Activated CD4-positive, alpha-beta T cell treated with anti-CD3 and anti-CD28 coated beads for 24 hours (primary cell): ENCODE data around the gene GDE1.

Source experiments
- DNase-seq, 2 donors: peaks; one replicate each; pipeline ENCODE4 v3.0.0-alpha.2; 2020; ENCODE audit warnings: low read depth in 2 of 2

Gene GDE1

DNA sequence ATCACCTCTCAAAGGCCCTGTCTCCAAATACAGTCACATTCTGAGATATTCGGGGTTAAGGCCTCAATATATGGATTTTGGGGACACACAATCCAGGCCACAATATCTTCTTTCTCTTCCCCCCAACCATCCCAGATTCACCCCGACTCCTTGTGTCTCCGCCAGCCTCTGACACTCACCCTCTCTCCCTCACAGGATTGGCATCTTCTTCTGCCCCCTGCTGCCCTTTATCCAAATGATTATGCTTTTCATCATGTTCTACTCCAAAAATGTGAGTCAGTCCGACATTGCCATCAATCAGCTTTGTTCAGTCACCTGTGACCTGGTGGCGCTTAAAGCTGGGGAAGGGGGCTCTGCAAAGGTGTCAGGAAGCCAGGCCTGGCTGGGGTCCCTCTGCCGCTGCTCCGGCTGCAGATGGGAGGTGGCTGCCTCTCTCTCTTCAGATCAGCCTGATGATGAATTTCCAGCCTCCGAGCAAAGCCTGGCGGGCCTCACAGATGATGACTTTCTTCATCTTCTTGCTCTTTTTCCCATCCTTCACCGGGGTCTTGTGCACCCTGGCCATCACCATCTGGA lies 35.1 kb downstream of the GDE1 start:
- DNase-seq: no peak

DNA sequence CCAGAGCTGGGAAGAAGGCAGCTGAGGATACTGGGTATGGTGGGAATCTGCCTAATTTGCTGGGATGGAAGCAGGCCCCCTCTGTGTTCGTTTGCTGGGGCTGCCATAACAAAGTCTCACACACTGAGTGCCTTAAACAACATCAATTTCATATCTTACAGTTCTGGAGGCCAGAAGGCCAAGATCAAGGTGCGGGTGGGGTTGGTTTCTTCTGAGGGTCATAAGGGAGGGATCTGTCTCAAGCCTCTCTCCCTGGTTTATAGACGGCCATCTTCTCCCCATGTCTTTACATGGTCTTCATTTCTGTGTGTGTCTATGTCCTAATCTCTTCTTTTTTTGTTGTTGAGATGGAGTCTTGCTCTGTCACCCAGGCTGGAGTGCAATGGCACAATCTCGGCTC lies 35.8 kb downstream of the GDE1 start:
- DNase-seq: no peak

GRCh38 chr16:19485611-19486010 lies 36.3 kb downstream of the GDE1 start:
- DNase-seq: no peak

DNA sequence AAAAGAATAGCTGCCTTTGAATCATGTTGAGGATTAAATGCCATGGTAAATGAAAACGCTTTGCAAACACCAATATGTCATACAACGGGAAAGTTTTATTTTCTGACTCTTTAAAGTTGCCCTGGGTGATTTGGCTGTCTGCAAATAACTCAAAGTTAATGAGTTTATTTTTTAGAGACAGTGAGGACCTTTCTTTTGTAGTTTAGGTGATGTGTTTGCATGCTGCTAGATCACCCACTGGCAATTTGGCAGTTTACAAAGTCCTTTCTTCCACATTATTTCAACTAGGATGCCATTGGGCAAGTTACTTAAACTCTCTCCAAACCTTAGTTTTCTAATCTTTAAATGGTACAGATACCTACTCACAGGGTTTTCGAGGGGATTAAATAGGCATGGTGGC lies 37.8 kb downstream of the GDE1 start:
- no peak for DNase-seq

DNA sequence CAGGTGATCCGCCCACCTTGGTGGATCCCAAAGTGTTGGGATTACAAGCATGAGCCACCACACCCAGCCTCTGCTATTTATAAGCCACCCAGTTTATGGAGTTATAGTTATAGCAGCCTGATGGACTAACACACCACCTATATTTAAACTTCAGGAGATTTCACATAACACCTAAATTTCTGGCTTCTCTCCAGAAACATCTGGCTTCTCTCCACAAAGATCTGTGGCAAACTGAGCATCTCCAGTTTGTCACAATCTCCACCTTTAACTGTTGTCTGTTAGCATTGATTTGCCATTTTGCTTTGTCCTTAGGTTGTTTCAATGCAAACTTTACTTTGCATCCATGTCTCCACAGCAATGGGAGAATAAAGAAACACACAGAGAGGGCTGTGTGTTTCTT lies 39.6 kb downstream of the GDE1 start:
- no peak for DNase-seq

GRCh38 chr16:19481769-19482168 lies 40.1 kb downstream of the GDE1 start:
- DNase-seq: no peak

- no peak for DNase-seq
Observed at GRCh38 chr16:19481296-19481695, 40.6 kb downstream of the GDE1 start.

- DNase-seq: no peak
Observed at GRCh38 chr16:19479302-19479721, 42.6 kb downstream of the GDE1 start.

DNA sequence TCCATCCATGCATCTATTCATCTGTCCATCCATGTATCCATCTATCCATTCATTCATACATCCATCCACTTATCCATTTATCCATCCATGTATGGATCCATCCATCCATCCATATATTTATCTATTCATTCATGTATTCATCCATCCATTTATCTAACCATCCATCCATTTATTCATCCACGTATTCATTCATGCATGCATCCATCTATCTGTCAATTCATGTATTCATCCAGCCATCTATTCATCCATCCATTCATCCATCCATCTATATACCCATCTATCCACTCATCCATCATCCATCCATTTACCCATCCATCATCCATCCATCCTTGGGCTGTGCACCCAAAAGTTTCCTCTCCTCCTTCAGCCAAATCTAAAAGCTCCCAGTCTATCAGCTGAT lies 43.4 kb downstream of the GDE1 start:
- no peak for DNase-seq

DNA sequence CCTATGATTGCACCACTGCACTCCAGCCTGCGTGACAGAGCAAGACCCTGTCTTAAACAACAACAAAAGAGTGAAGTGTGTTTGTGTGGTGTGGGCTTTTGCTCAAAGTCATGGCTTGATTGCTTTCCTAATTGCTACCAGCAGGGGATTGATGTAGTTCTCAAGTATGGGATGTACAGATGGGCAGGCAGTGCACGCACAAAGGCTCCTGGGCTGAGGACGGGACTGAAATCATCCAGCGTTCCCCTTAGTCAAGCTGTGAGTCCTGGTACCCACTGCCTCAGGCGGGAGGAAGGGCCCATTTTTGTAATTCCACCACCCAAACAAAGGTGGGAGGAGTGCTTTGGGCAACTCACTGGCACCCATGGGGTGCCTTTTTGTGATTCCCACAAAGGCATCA lies 47.3 kb downstream of the GDE1 start:
- DNase-seq: no peak

- DNase-seq: no peak
Observed at GRCh38 chr16:19472482-19472881, 49.4 kb downstream of the GDE1 start.

- no peak for DNase-seq
Observed at GRCh38 chr16:19468300-19468699, 53.6 kb downstream of the GDE1 start.

GRCh38 chr16:19463468-19464315 lies 58.2 kb downstream of the GDE1 start:
- DNase-seq: no peak

DNA sequence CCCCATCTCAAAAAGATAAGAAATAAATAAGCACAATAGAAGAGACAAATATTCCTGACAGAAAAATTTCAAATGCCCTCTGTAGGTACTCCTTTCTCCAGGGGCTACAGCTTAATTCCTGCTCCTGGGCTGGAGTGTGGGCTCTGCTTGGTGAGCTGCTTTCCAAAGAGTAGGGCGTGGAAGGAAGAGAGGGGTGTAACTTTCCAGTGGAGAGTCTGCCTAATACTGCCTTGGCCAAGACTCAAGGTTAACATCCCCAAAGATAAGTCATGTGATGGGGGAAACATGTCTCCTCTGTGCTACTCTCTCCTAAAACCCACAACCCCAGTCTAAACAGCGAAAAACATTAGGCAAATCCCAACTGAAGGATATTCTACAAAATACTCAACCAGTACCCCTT lies 61.5 kb downstream of the GDE1 start:
- no peak for DNase-seq

GRCh38 chr16:19458722-19459379 lies 63.0 kb downstream of the GDE1 start:
- DNase-seq: no peak
